Transverse colon (tissue), 4 donors: Measurements from ENCODE around the gene CDON. TPM values are rescaled to one million over a fixed set of nuclear protein-coding genes. Genes with fewer than 3 reads are reported as not detected.

Source experiments
- DNase-seq: peaks from one replicate; pipeline ENCODE4 v3.0.0-alpha.2; 2019
- H3K27ac ChIP-seq, 4 donors: fragments of 200-600 bp; sonication (generic); 2 replicates each; pipeline ENCODE4 v1.5.1; 2016 to 2018; ENCODE audit warnings: inconsistent platforms in 4 of 4
- H3K27me3 ChIP-seq: fragments of 200-600 bp; sonication (generic); 2 replicates; pipeline ENCODE4 v1.5.1; 2017; ENCODE audit warnings: inconsistent platforms
- H3K36me3 ChIP-seq, 4 donors: fragments of 200-600 bp; sonication (generic); 2 replicates each; pipeline ENCODE4 v1.5.1; 2017 to 2019; ENCODE audit warnings: inconsistent platforms in 4 of 4
- H3K4me1 ChIP-seq, 4 donors: fragments of 200-600 bp; sonication (generic); 2 replicates each; pipeline ENCODE4 v1.5.1; 2017 to 2020; ENCODE audit warnings: inconsistent platforms in 4 of 4
- H3K4me3 ChIP-seq, 4 donors: fragments of 200-600 bp; sonication (generic); 1 replicate in 1 of 4; 2 replicates in 3 of 4; pipeline versions ENCODE4 v1.5.1 to v1.6.1; 2017 to 2019; ENCODE audit warnings: inconsistent platforms in 4 of 4
- H3K9me3 ChIP-seq, 2 donors: fragments of 200-600 bp; sonication (generic); 2 replicates each; pipeline ENCODE4 v1.5.1; 2017 to 2019; ENCODE audit warnings: inconsistent platforms in 2 of 2
- EP300 ChIP-seq: sonication (generic); formaldehyde crosslinking; IDR thresholded peaks from one replicate; pipeline ENCODE4 v1.6.1; 2017; ENCODE audit warnings: antibody characterized with exemption, low read depth
- POLR2A ChIP-seq: fragments of 450-650 bp; IDR thresholded peaks from one replicate; pipeline ENCODE4 v1.6.1; 2016; ENCODE audit warnings: antibody characterized with exemption, mild to moderate bottlenecking, moderate library complexity
- POLR2AphosphoS5 ChIP-seq, 3 donors: sonication (generic); formaldehyde crosslinking; IDR thresholded peaks; one replicate each; pipeline ENCODE4 v1.6.1; 2016; ENCODE audit warnings: antibody characterized with exemption in 3 of 3
- WGBS, 2 donors: methylation state at CpG; one replicate each; pipeline ENCODE4 v1.1.5; 2018; ENCODE audit warnings: low coverage in 1 of 2; 5-methylcytosine and 5-hydroxymethylcytosine counted together
- in situ Hi-C, 4 donors: fragments of 200-750 bp; cut with MboI; loops; one replicate each; pipeline versions ENCODE4 v1.15.0 to v1.15.1; 2017; ENCODE audit warnings: low sequenced_read_pairs in 3 of 4, low pct_ligation_motif_present in 1 of 4, low pct_unique_long_range_greater_than_20kb in 1 of 4
- intact Hi-C: fragments of 100-400 bp; cut with DNase I; formaldehyde crosslinking; loops from one replicate; pipeline ENCODE4 v1.15.1; 2023; ENCODE audit warnings: low total_unique reads
- total RNA-seq, 4 donors: library from RNA; depleted of rRNA; stranded (reverse); fragments of >200 nt; gene quantifications; one replicate each; pipeline ENCODE4 v1.1.0, GENCODE V29; 2016
- TF ChIP-seq, protein P1 (sequence below), 5 experiments: fragments of 200-600 bp in 3 of 5; fragments of 450-650 bp in 2 of 5; sonication (generic) in 3 of 5; IDR thresholded peaks; 1 replicate in 2 of 5; 2 replicates in 3 of 5; pipeline ENCODE4 v1.5.1; 2016 to 2017; ENCODE audit warnings: antibody characterized with exemption in 5 of 5, inconsistent platforms in 3 of 5, mild to moderate bottlenecking in 2 of 5, moderate library complexity in 1 of 5

Gene CDON
- total RNA-seq, 4 donors from 2014 or later = 7.6 to 31.0 (median 9.9) TPM

GRCh38 chr11:125975634-125976033 lies 87.0 kb downstream of the CDON start:
- TF ChIP-seq, protein P1, sequence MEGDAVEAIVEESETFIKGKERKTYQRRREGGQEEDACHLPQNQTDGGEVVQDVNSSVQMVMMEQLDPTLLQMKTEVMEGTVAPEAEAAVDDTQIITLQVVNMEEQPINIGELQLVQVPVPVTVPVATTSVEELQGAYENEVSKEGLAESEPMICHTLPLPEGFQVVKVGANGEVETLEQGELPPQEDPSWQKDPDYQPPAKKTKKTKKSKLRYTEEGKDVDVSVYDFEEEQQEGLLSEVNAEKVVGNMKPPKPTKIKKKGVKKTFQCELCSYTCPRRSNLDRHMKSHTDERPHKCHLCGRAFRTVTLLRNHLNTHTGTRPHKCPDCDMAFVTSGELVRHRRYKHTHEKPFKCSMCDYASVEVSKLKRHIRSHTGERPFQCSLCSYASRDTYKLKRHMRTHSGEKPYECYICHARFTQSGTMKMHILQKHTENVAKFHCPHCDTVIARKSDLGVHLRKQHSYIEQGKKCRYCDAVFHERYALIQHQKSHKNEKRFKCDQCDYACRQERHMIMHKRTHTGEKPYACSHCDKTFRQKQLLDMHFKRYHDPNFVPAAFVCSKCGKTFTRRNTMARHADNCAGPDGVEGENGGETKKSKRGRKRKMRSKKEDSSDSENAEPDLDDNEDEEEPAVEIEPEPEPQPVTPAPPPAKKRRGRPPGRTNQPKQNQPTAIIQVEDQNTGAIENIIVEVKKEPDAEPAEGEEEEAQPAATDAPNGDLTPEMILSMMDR (IDR thresholded peaks at IDR 0.05) = no peak
- TF ChIP-seq EP300 = no peak
- no peak for TF ChIP-seq POLR2A
- TF ChIP-seq POLR2AphosphoS5 (IDR thresholded peaks at IDR 0.05) = no peak
- in situ Hi-C loops = no loop called here
- no peaks in the 10 kb centered on the region for H3K27me3 ChIP-seq
- H3K36me3 ChIP-seq = no peaks in the 10 kb centered on the region
- H3K4me1 ChIP-seq = no peaks in the 10 kb centered on the region
- DNase-seq = no peak
- H3K4me3 ChIP-seq = no peak overlapping the region
- WGBS, 2 donors = 43 to 67% methylated on average over 4 to 6 of the region's 6 CpGs
- no peak overlapping the region for H3K27ac ChIP-seq
- intact Hi-C loops = no loop called here
- no peaks in the 10 kb centered on the region for H3K9me3 ChIP-seq

DNA sequence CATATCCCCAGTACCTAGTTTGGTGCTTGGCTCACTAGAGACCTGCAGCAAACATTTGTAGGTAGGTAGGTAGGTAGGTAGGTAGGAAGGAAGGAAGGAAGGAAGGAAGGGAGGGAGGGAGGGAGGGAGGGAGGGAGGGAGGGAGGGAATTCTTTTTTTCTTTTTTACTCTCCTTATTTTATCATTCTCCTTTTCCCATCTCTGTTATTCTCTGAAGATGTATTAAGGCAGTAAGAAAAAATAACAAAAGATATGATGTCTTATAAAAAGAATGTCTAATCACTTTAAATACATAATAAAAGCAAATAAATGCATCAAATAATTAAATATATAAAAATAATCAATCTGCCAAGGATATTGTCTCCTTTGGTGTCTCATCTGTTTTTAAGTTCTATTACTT lies 88.4 kb downstream of the CDON start:
- H3K36me3 ChIP-seq = no peaks in the 10 kb centered on the region
- no peaks in the 10 kb centered on the region for H3K4me1 ChIP-seq
- no peak overlapping the region for H3K4me3 ChIP-seq
- no peak for DNase-seq
- intact Hi-C loops (no loop called here), in situ Hi-C loops (no loop called here)
- no peaks in the 10 kb centered on the region for H3K9me3 ChIP-seq
- H3K27me3 ChIP-seq = no peaks in the 10 kb centered on the region
- no peak overlapping the region for H3K27ac ChIP-seq
- TF ChIP-seq, protein P1 (IDR thresholded peaks at IDR 0.05) = no peak
- TF ChIP-seq POLR2AphosphoS5 (IDR thresholded peaks at IDR 0.05) (no peak), EP300 (no peak), POLR2A (no peak)

DNA sequence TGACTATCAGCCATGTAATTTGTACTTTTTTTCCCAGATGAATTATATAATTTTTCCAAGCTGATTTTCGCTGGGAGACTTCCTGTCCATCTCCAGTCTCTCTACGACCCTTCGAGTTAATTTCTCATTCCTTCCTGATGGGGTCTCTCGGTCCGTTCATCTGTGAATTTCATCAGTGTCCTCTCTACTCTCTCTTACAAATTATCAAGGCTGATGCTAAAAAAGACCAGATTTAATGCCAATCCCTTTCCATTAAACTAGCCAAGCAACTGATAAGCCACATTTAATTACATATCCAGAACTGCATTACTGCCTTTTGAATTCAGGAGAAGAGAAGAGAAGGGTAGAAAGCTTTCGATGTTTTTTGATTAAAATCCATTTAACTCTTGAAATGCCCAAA lies 91.0 kb downstream of the CDON start:
- in situ Hi-C loops (no loop called here), intact Hi-C loops (no loop called here)
- H3K4me3 ChIP-seq = no peak overlapping the region
- TF ChIP-seq, protein P1 (IDR thresholded peaks at IDR 0.05) = no peak
- no peak for TF ChIP-seq EP300
- TF ChIP-seq POLR2AphosphoS5 (IDR thresholded peaks at IDR 0.05) = no peak
- no peak for TF ChIP-seq POLR2A
- no peaks in the 10 kb centered on the region for H3K36me3 ChIP-seq
- no peak for DNase-seq
- no peak overlapping the region for H3K27ac ChIP-seq
- peaks cover 0 to 7% (median 2%) of the 10 kb centered on the region in 4 donors for H3K4me1 ChIP-seq
- 63 to 77% methylated on average over 5 to 6 of the region's 6 CpGs for WGBS, 2 donors
- H3K9me3 ChIP-seq = no peaks in the 10 kb centered on the region
- no peaks in the 10 kb centered on the region for H3K27me3 ChIP-seq

DNA sequence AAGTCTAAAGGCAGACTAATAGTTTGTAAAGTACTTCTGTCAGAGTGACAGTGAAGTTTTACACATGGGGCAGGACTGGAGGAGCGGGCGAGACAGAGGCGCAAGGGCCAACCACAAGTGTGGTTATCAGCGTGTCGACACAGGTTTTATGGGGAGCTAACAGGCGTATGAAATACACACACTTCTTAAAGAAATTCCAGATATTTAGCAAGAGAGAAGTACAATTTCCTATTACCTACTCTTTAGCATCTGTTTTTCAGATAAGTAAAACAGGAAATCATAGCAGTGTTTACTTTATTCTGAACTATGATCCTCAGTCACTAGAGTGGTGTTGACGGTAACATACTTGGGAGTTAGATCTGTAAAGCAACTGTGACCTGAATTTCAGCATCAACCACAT lies 94.3 kb downstream of the CDON start:
- no peaks in the 10 kb centered on the region for H3K9me3 ChIP-seq
- 23 to 26% methylated on average over 7 of the region's 7 CpGs for WGBS, 2 donors
- in situ Hi-C loops = no loop called here
- no peak for TF ChIP-seq POLR2AphosphoS5 (IDR thresholded peaks at IDR 0.05)
- TF ChIP-seq POLR2A = no peak
- TF ChIP-seq, protein P1 (IDR thresholded peaks at IDR 0.05) = no peak
- TF ChIP-seq EP300 = no peak
- H3K4me1 ChIP-seq = peaks cover 0 to 7% (median 2%) of the 10 kb centered on the region in 4 donors
- H3K27me3 ChIP-seq = no peaks in the 10 kb centered on the region
- H3K36me3 ChIP-seq = no peaks in the 10 kb centered on the region
- intact Hi-C loops = no loop called here
- no peak for DNase-seq
- peak overlapping the region in 1 of 4 donors; percentile 17 for H3K27ac ChIP-seq
- H3K4me3 ChIP-seq = no peak overlapping the region
